WTC11 (cell line): ENCODE measurements around the gene SHMT1.

Experiments used
- E2F4 ChIP-seq: sonication (generic); formaldehyde crosslinking; IDR thresholded peaks from 2 replicates; pipeline ENCODE4 v1.8.1; 2022; ENCODE audit warnings: low read depth, mild to moderate bottlenecking, moderate library complexity, missing genetic modification reagents, borderline replicate concordance
- ETV6 ChIP-seq: sonication (generic); formaldehyde crosslinking; IDR thresholded peaks from 2 replicates; pipeline ENCODE4 v1.8.1; 2022; ENCODE audit warnings: mild to moderate bottlenecking, missing genetic modification reagents
- FOXJ3 ChIP-seq: sonication (generic); formaldehyde crosslinking; IDR thresholded peaks from 2 replicates; pipeline ENCODE4 v1.9.0; 2021; ENCODE audit warnings: missing genetic modification reagents, mild to moderate bottlenecking, borderline replicate concordance
- IRF2 ChIP-seq: sonication (generic); formaldehyde crosslinking; IDR thresholded peaks from 2 replicates; pipeline ENCODE4 v1.8.0; 2022; ENCODE audit warnings: low read depth, missing genetic modification reagents, borderline replicate concordance
- NR3C1 ChIP-seq: sonication (generic); formaldehyde crosslinking; conservative IDR thresholded peaks from 2 replicates; pipeline ENCODE4 v1.8.1; 2023; ENCODE audit warnings: low read depth, mild to moderate bottlenecking, missing genetic modification reagents
- SP1 ChIP-seq: sonication (generic); formaldehyde crosslinking; conservative IDR thresholded peaks from 2 replicates; pipeline ENCODE4 v1.8.1; 2022; ENCODE audit warnings: missing genetic modification reagents
- TEAD1 ChIP-seq: sonication (generic); formaldehyde crosslinking; IDR thresholded peaks from 2 replicates; pipeline ENCODE4 v1.8.0; 2022; ENCODE audit warnings: mild to moderate bottlenecking, missing genetic modification reagents
- TEAD4 ChIP-seq: sonication (generic); formaldehyde crosslinking; IDR thresholded peaks from 2 replicates; pipeline ENCODE4 v1.8.0; 2022; ENCODE audit warnings: mild to moderate bottlenecking, missing genetic modification reagents
- ZNF425 ChIP-seq: fragments of 250-450 bp; sonication (Bioruptor Pico); conservative IDR thresholded peaks from 2 replicates; pipeline ENCODE4 v1.9.0; 2021; ENCODE audit warnings: mild to moderate bottlenecking
- TF ChIP-seq, protein P1 (sequence below): fragments of 200-600 bp; IDR thresholded peaks from 2 replicates; pipeline ENCODE4 v1.8.0; 2022; ENCODE audit warnings: antibody characterized with exemption

DNA sequence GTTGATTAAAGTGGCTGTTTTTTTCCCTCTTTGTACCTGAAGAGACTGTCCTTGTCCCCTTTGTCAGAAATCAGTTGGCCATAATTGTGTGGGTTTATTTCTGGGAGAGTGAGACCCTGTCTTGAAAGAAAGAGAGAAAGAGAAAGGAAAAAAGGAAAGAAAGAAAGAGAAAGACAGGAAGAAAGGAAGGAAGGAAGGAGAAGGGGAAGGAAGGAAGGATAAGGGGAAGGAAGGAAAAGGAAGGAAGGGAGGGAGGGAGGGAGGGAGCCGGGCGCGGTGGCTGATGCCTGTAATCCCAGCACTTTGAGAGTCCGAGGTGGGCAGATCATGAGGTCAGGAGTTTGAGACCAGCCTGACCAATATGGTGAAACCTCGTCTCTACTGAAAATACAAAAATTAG lies 7.4 kb upstream of the SHMT1 start:
- no peak for TF ChIP-seq ZNF425
- TF ChIP-seq, protein P1, sequence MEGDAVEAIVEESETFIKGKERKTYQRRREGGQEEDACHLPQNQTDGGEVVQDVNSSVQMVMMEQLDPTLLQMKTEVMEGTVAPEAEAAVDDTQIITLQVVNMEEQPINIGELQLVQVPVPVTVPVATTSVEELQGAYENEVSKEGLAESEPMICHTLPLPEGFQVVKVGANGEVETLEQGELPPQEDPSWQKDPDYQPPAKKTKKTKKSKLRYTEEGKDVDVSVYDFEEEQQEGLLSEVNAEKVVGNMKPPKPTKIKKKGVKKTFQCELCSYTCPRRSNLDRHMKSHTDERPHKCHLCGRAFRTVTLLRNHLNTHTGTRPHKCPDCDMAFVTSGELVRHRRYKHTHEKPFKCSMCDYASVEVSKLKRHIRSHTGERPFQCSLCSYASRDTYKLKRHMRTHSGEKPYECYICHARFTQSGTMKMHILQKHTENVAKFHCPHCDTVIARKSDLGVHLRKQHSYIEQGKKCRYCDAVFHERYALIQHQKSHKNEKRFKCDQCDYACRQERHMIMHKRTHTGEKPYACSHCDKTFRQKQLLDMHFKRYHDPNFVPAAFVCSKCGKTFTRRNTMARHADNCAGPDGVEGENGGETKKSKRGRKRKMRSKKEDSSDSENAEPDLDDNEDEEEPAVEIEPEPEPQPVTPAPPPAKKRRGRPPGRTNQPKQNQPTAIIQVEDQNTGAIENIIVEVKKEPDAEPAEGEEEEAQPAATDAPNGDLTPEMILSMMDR, result no peak
- no peak for TF ChIP-seq E2F4 (CRISPR knock-in tag)
- TF ChIP-seq FOXJ3, result no peak
- no peak for TF ChIP-seq ETV6
- no peak for TF ChIP-seq IRF2 (CRISPR knock-in tag)
- TF ChIP-seq TEAD4 (CRISPR knock-in tag), result no peak
- no peak for TF ChIP-seq SP1
- TF ChIP-seq NR3C1 (CRISPR knock-in tag), result no peak
- TF ChIP-seq TEAD1 (CRISPR knock-in tag), result no peak
